Natural killer cell (primary cell): ENCODE results near the gene KRTAP10-2. TPM values are rescaled to one million over a fixed set of nuclear protein-coding genes. Genes with fewer than 3 reads are reported as not detected.
"Not testable (repeated sequence)": the region's sequence is repeated elsewhere in the genome, so short reads cannot be mapped to it uniquely, and the experiment has no call there.

ENCODE experiments used
- ATAC-seq, 3 donors: fragments of 150-1000 bp in 2 of 3; fragments of 200-7000 bp in 1 of 3; cut with Tn5 transposase; 1 replicate in 1 of 3; 2 replicates in 2 of 3; pipeline ENCODE4 v1.10.0; 2021; ENCODE audit warnings: mild to moderate bottlenecking in 2 of 3, moderate library complexity in 2 of 3
- DNase-seq, 2 donors: peaks; one replicate each; pipeline versions ENCODE4 v3.0.0 to v3.0.0-alpha.2; 2013 to 2021; ENCODE audit warnings: mixed read lengths in 1 of 2
- H3K27ac ChIP-seq: one replicate; pipeline ENCODE4 v1.5.1; 2013; ENCODE audit warnings: mild to moderate bottlenecking, low read length
- H3K27me3 ChIP-seq: one replicate; pipeline ENCODE4 v1.6.1; 2013; ENCODE audit warnings: low read length; ENCODE audit not compliant: control insufficient read depth, insufficient read depth
- H3K36me3 ChIP-seq: one replicate; pipeline ENCODE4 v1.6.1; 2013; ENCODE audit warnings: low read length; ENCODE audit not compliant: control insufficient read depth, insufficient read depth
- H3K4me1 ChIP-seq: one replicate; pipeline ENCODE4 v1.6.1; 2013; ENCODE audit warnings: low read length; ENCODE audit not compliant: control insufficient read depth, insufficient read depth
- H3K4me3 ChIP-seq: one replicate; pipeline ENCODE4 v1.5.1; 2013; ENCODE audit warnings: low read length
- H3K9me3 ChIP-seq: one replicate; pipeline ENCODE4 v1.6.1; 2013; ENCODE audit warnings: low read length; ENCODE audit not compliant: control insufficient read depth, insufficient read depth
- H3K27ac Mint-ChIP-seq, 2 donors: one replicate each; pipeline ENCODE4 v1.8.0; 2022; ENCODE audit warnings: mild to moderate bottlenecking in 2 of 2, mixed read lengths in 2 of 2, moderate library complexity in 1 of 2
- H3K27me3 Mint-ChIP-seq, 2 donors: one replicate each; pipeline ENCODE4 v1.8.0; 2022; ENCODE audit warnings: low read depth in 2 of 2, mixed read lengths in 2 of 2
- H3K36me3 Mint-ChIP-seq: one replicate; pipeline ENCODE4 v1.8.0; 2022; ENCODE audit warnings: mixed read lengths
- H3K4me1 Mint-ChIP-seq, 2 donors: one replicate each; pipeline ENCODE4 v1.8.0; 2022; ENCODE audit warnings: mixed read lengths in 2 of 2
- H3K4me3 Mint-ChIP-seq: one replicate; pipeline ENCODE4 v1.8.0; 2022; ENCODE audit warnings: mild to moderate bottlenecking, moderate library complexity, mixed read lengths
- H3K9me3 Mint-ChIP-seq, 2 donors: one replicate each; pipeline ENCODE4 v1.8.0; 2022; ENCODE audit warnings: mixed read lengths in 2 of 2
- WGBS: methylation state at CpG from one replicate; pipeline ENCODE4 v1.1.7; 2013; ENCODE audit warnings: missing lambda C conversion rate; ENCODE audit not compliant: insufficient coverage; 5-methylcytosine and 5-hydroxymethylcytosine counted together
- intact Hi-C: fragments of 100-400 bp; cut with micrococcal nuclease; formaldehyde crosslinking; loops from one replicate; pipeline ENCODE4 v1.14.2; 2022
- total RNA-seq, 4 donors: library from RNA; stranded (reverse); fragments of 120-200 nt in 1 of 4; gene quantifications; one replicate each; pipeline versions ENCODE4 v1.2.3 to v1.2.4, GENCODE V29; 2013 to 2022
- TF ChIP-seq, protein P1 (sequence below): fragments of 200-600 bp; IDR thresholded peaks from one replicate; pipeline ENCODE4 v1.8.0; 2022; ENCODE audit warnings: antibody characterized with exemption

The KRTAP10-2 gene
- total RNA-seq, 3 donors from 2014 or later (not counting 1 experiment from before 2014, with no cell fraction given) = not detected

DNA sequence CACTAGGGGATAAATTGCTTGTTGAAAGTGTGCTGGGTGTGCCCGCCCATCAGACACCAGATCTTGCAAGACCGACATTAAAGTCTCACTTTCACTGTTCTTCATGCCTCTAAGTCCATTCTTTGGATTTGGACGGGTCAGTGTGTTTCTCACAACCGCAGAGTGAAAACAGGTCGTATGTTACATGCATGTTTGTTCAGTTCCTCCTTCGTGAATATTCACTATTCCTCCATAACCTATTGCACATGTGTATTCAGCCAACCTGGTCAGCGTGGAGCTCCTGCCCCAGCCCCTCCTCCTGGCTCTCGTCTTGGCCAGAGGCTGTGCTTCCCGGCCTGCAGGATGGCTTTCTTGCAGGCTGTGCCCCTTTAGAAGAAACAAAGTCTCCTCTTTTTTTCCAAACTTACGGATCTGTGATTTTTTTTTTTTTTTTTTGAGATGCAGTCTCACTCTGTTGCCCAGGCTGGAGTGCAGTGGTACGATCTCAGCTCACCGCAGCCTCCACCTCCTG, 43.2 kb upstream of the KRTAP10-2 start:
- Mint-ChIP-seq H3K36me3 (no peaks in the 10 kb centered on the region), H3K9me3 (peaks cover 2 to 3% of the 10 kb centered on the region in 2 donors), H3K4me1 (peaks cover 0 to 5% of the 10 kb centered on the region in 2 donors), H3K27ac (no peak overlapping the region), H3K4me3 (no peak overlapping the region), H3K27me3 (peaks cover 16 to 18% of the 10 kb centered on the region in 2 donors)
- ATAC-seq (no peak), DNase-seq (no peak)
- Histone ChIP-seq H3K4me3 (no peak overlapping the region), H3K9me3 (no peaks in the 10 kb centered on the region), H3K4me1 (no peaks in the 10 kb centered on the region), H3K27ac (no peak overlapping the region), H3K36me3 (no peaks in the 10 kb centered on the region), H3K27me3 (no peaks in the 10 kb centered on the region)
- 83% methylated on average over 12 of the region's 12 CpGs for WGBS
- TF ChIP-seq, protein P1, sequence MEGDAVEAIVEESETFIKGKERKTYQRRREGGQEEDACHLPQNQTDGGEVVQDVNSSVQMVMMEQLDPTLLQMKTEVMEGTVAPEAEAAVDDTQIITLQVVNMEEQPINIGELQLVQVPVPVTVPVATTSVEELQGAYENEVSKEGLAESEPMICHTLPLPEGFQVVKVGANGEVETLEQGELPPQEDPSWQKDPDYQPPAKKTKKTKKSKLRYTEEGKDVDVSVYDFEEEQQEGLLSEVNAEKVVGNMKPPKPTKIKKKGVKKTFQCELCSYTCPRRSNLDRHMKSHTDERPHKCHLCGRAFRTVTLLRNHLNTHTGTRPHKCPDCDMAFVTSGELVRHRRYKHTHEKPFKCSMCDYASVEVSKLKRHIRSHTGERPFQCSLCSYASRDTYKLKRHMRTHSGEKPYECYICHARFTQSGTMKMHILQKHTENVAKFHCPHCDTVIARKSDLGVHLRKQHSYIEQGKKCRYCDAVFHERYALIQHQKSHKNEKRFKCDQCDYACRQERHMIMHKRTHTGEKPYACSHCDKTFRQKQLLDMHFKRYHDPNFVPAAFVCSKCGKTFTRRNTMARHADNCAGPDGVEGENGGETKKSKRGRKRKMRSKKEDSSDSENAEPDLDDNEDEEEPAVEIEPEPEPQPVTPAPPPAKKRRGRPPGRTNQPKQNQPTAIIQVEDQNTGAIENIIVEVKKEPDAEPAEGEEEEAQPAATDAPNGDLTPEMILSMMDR = no peak
- intact Hi-C loops = no loop called here

DNA sequence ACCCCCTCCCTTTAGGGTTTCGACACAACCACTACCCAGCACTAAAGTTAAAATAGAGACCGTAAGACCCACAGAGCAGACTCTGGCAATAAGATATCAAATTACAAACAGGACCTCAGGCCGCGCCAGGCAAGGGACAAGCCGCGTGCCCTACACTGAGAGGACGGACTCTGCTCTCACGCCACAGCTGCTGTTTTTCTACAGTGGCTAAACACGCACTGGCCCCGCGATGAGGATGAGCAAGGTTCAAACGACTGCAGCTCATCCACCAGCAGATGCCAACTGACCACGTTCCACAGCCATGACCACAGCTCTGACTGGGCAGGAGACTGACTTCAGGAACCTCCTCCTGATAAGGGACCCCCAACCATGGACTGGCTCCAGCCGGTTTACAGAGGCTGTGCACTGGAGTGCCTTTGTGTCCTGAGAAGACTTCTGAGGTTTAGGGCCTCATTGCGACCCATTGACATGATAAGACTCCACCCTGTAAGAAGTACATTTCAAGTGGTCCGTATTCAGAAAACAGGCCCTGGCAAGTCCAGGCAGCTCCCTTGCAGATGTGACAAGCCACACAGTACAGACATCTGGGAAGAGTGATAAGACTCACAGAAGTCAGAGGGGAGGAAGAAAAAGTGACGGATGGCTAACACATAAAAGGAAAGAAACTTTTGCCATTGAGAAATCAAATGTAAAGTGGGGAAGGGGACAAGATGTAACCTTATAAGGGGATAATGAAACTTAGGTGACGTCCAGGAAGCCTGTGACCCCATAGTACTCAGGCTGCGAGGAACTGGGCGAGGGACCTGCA, 42.5 kb upstream of the KRTAP10-2 start:
- Histone ChIP-seq H3K9me3 (no peaks in the 10 kb centered on the region), H3K27ac (no peak overlapping the region), H3K4me1 (no peaks in the 10 kb centered on the region), H3K4me3 (no peak overlapping the region), H3K27me3 (no peaks in the 10 kb centered on the region), H3K36me3 (no peaks in the 10 kb centered on the region)
- H3K36me3 Mint-ChIP-seq = no peaks in the 10 kb centered on the region
- WGBS = 80% methylated on average over 20 of the region's 20 CpGs
- intact Hi-C loops = no loop called here
- H3K4me1 Mint-ChIP-seq = peaks cover 0 to 5% of the 10 kb centered on the region in 2 donors
- no peak overlapping the region for H3K27ac Mint-ChIP-seq
- H3K4me3 Mint-ChIP-seq = no peak overlapping the region
- H3K9me3 Mint-ChIP-seq = peaks cover 2 to 3% of the 10 kb centered on the region in 2 donors
- TF ChIP-seq, protein P1 = no peak
- DNase-seq (no peak), ATAC-seq (no peak)
- peaks cover 20% of the 10 kb centered on the region in 2 donors for H3K27me3 Mint-ChIP-seq

- Mint-ChIP-seq H3K36me3 (no peaks in the 10 kb centered on the region), H3K4me1 (peaks cover 0 to 5% of the 10 kb centered on the region in 2 donors), H3K27ac (no peak within 1 kb of the TSS), H3K9me3 (no peaks in the 10 kb centered on the region), H3K4me3 (no peak within 1 kb of the TSS), H3K27me3 (peaks cover 14 to 27% of the 10 kb centered on the region in 2 donors)
- no peak within 1 kb of the TSS for H3K27ac ChIP-seq
- TF ChIP-seq, protein P1 = no peak
- intact Hi-C loops = no loop called here
- 69% methylated on average over 33 of the region's 33 CpGs for WGBS
- no peak for ATAC-seq
- H3K27me3 ChIP-seq = no peaks in the 10 kb centered on the region
- H3K4me3 ChIP-seq = no peak within 1 kb of the TSS
- H3K36me3 ChIP-seq = no peaks in the 10 kb centered on the region
- H3K9me3 ChIP-seq = no peaks in the 10 kb centered on the region
- no peak for DNase-seq
- H3K4me1 ChIP-seq = no peaks in the 10 kb centered on the region
Measured at GRCh38 chr21:44592446-44593311, 41.4 kb upstream of the KRTAP10-2 start, which contains the start of gene KRTAP10-6. TSS of gene KRTAP10-6 (minus strand) at chr21:44592505. CDS start at chr21:44592484, 21 bp downstream.

- H3K27me3 ChIP-seq, H3K36me3 ChIP-seq, DNase-seq, H3K4me1 Mint-ChIP-seq, intact Hi-C loops, H3K27ac ChIP-seq, H3K9me3 ChIP-seq, H3K4me1 ChIP-seq, H3K4me3 Mint-ChIP-seq, H3K4me3 ChIP-seq, H3K9me3 Mint-ChIP-seq, H3K36me3 Mint-ChIP-seq, H3K27ac Mint-ChIP-seq, ATAC-seq: not testable (repeated sequence)
- peaks cover 19 to 36% of the 10 kb centered on the region in 2 donors for H3K27me3 Mint-ChIP-seq
- no CpG with 5 or more reads among the region's 4 CpGs for WGBS
Measured at GRCh38 chr21:44591801-44592130, 40.5 kb upstream of the KRTAP10-2 start.

GRCh38 chr21:44590897-44591800, 39.8 kb upstream of the KRTAP10-2 start:
- peaks cover 26 to 42% of the 10 kb centered on the region in 2 donors for H3K27me3 Mint-ChIP-seq
- peak in 1 of 3 donors; percentile 31 for ATAC-seq
- H3K4me1 Mint-ChIP-seq, H3K36me3 Mint-ChIP-seq, H3K4me3 ChIP-seq, H3K27ac ChIP-seq, H3K27ac Mint-ChIP-seq, H3K27me3 ChIP-seq, H3K4me3 Mint-ChIP-seq, H3K9me3 ChIP-seq, H3K36me3 ChIP-seq, intact Hi-C loops, H3K4me1 ChIP-seq, DNase-seq, H3K9me3 Mint-ChIP-seq: not testable (repeated sequence)
- 82% methylated on average over 18 of the region's 19 CpGs for WGBS
